HG03575 (cell line): Measurements from ENCODE around the gene SUMF1.
"Not testable (repeated sequence)": the region's sequence is repeated elsewhere in the genome, so short reads cannot be mapped to it uniquely, and the experiment has no call there.

Experiments
- ATAC-seq: cut with Tn5 transposase; IDR thresholded peaks from one replicate; pipeline ENCODE4 v1.9.1; 2021; ENCODE audit not compliant: unreplicated experiment, insufficient number of reproducible peaks, low FRiP score; ENCODE audit errors: extremely low read depth

SUMF1 gene

GRCh38 chr3:4471907-4472306, 4.8 kb upstream of the SUMF1 start:
- ATAC-seq: no peak

- ATAC-seq: no peak
Observed at GRCh38 chr3:4467522-4467867, 426 bp upstream of the SUMF1 start.

GRCh38 chr3:4464576-4464975, 2.5 kb downstream of the SUMF1 start:
- ATAC-seq: no peak

GRCh38 chr3:4462369-4463040, 4.6 kb downstream of the SUMF1 start:
- ATAC-seq: no peak

GRCh38 chr3:4461468-4462090, 5.5 kb downstream of the SUMF1 start:
- ATAC-seq: no peak

- no peak for ATAC-seq
Observed at GRCh38 chr3:4460334-4460733, 6.7 kb downstream of the SUMF1 start.

- ATAC-seq: no peak
Observed at GRCh38 chr3:4458961-4459360, 8.1 kb downstream of the SUMF1 start.

- not testable (repeated sequence) for ATAC-seq
Observed at GRCh38 chr3:4456780-4457179, 10.3 kb downstream of the SUMF1 start.

- ATAC-seq: no peak
Observed at GRCh38 chr3:4454142-4454541, 12.9 kb downstream of the SUMF1 start.

GRCh38 chr3:4449043-4449805, 17.8 kb downstream of the SUMF1 start:
- no peak for ATAC-seq

- ATAC-seq: no peak
Observed at GRCh38 chr3:4448187-4448586, 18.9 kb downstream of the SUMF1 start.

GRCh38 chr3:4447295-4447999, 19.6 kb downstream of the SUMF1 start:
- ATAC-seq: no peak

GRCh38 chr3:4440951-4441350, 26.1 kb downstream of the SUMF1 start:
- no peak for ATAC-seq

- no peak for ATAC-seq
Observed at GRCh38 chr3:4438296-4438695, 28.8 kb downstream of the SUMF1 start.

- ATAC-seq: no peak
Observed at GRCh38 chr3:4432259-4432658, 34.8 kb downstream of the SUMF1 start.

GRCh38 chr3:4429648-4430350, 37.3 kb downstream of the SUMF1 start:
- ATAC-seq: no peak

GRCh38 chr3:4426782-4427344, 40.2 kb downstream of the SUMF1 start:
- peak; percentile 81 for ATAC-seq

- no peak for ATAC-seq
Observed at GRCh38 chr3:4426261-4426781, 40.7 kb downstream of the SUMF1 start.

GRCh38 chr3:4425707-4426106, 41.4 kb downstream of the SUMF1 start:
- no peak for ATAC-seq
